ENCODE results near the gene BTBD2. TPM values are rescaled to one million over a fixed set of nuclear protein-coding genes. Genes with fewer than 3 reads are reported as not detected.

BTBD2 gene
- total RNA-seq, 4 donors from 2014 or later: 54.6 to 82.9 (median 63.6) TPM

DNA sequence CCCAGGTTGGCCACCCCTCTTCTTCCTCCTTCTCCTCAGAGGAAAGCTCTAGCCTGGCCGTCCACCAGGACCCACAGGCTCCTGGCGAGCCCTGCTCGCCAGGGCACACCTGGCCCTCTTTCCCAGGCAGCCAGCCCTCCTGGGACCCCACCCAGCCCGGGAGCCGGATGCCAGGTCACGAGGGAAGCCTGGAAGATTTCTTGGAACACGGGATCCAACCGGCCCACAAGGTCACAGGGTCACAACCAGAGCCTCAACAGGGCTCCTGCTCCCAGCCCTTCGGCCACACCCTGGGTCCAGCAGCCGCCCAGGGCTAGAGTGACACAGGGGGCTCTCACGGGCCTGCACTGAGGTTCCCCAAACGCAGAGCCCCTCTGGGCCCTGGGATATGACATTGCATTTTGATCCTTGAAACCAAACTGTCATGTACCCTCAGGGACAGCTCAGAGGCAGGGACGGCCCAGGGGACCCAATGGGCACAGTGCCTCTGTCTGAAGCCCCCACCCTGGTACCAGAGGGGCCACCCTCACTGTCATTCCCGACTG lies 30.1 kb upstream of the BTBD2 start:
- in situ Hi-C loops (cut with MboI; ENCODE audit: low sequenced_read_pairs in 4 of 4): no loop called here

DNA sequence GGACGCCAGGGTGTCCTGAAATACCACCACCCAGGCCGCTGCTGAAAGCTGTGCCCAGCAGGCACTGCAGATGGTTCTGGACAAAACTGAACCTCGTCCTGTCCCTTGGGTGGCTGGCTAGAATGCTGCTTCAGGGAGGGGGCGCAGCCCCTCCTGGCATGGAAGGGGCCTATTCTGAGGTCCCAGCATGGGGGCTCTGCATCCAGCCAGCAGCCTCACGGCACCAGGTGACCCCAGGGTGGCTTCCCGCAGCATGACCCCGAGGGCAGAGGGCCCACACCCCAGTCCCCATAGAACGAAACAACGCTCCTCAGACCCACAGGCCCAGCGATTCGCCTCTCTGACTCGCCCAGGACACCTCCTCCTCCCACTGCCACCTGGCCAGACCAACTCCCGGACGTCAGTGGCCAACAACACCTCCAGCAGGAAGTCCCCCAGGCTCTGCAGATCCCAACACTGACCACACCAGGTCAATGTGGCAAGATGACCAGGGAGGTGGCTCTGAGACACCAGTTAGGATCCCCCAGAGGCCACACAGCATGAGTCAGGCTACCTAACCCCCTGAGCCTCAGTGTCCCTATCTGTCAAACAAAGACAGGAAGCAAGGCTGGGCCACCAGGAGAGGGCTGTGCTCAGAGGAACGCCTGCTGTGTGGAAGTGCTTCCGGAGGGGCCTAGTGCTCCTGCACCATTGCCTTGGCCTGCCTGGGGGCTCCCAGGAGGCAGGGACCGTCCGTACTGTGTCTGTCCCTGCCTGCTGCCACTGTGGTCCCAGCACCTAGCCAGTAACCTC lies 29.4 kb upstream of the BTBD2 start:
- Histone ChIP-seq H3K36me3 (peaks cover 0 to 40% of the 10 kb centered on the region in 2 donors), H3K4me3 (peak overlapping the region; percentile 14 to 100 (median 95)), H3K27me3 (no peaks in the 10 kb centered on the region), H3K9me3 (no peaks in the 10 kb centered on the region), H3K4me1 (peaks cover 81 to 88% of the 10 kb centered on the region in 2 donors), H3K27ac (peak overlapping the region; percentile 96 to 100 (median 100))
- TF ChIP-seq POLR2A (IDR thresholded peaks at IDR 0.05): no peak
- TF ChIP-seq, protein P1, sequence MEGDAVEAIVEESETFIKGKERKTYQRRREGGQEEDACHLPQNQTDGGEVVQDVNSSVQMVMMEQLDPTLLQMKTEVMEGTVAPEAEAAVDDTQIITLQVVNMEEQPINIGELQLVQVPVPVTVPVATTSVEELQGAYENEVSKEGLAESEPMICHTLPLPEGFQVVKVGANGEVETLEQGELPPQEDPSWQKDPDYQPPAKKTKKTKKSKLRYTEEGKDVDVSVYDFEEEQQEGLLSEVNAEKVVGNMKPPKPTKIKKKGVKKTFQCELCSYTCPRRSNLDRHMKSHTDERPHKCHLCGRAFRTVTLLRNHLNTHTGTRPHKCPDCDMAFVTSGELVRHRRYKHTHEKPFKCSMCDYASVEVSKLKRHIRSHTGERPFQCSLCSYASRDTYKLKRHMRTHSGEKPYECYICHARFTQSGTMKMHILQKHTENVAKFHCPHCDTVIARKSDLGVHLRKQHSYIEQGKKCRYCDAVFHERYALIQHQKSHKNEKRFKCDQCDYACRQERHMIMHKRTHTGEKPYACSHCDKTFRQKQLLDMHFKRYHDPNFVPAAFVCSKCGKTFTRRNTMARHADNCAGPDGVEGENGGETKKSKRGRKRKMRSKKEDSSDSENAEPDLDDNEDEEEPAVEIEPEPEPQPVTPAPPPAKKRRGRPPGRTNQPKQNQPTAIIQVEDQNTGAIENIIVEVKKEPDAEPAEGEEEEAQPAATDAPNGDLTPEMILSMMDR (IDR thresholded peaks at IDR 0.05 in 4 of 5, conservative IDR thresholded peaks at IDR 0.05 in 1 of 5): no peak
- in situ Hi-C loops (cut with MboI; ENCODE audit: low sequenced_read_pairs in 4 of 4) (no loop called here), intact Hi-C loops (cut with DNase I; ENCODE audit: low total_unique reads) (no loop called here)
- DNase-seq (peak; percentile 6 to 45), ATAC-seq (no peak)

More for the DNA sequence above, 30.1 kb upstream of the BTBD2 start:
- Histone ChIP-seq H3K36me3 (peaks cover 0 to 34% of the 10 kb centered on the region in 2 donors), H3K4me3 (peak overlapping the region; percentile 82 to 100 (median 95)), H3K4me1 (peaks cover 80 to 84% of the 10 kb centered on the region in 2 donors), H3K9me3 (no peaks in the 10 kb centered on the region), H3K27me3 (no peaks in the 10 kb centered on the region), H3K27ac (peak overlapping the region; percentile 96 to 100 (median 100))
- TF ChIP-seq, protein P1 (IDR thresholded peaks at IDR 0.05 in 4 of 5, conservative IDR thresholded peaks at IDR 0.05 in 1 of 5): no peak
- TF ChIP-seq POLR2A (IDR thresholded peaks at IDR 0.05): peak; percentile 51 to 90
- intact Hi-C loops (cut with DNase I; ENCODE audit: low total_unique reads): no loop called here
- ATAC-seq (peak; percentile 14 to 32), DNase-seq (peak; percentile 84 to 96)

DNA sequence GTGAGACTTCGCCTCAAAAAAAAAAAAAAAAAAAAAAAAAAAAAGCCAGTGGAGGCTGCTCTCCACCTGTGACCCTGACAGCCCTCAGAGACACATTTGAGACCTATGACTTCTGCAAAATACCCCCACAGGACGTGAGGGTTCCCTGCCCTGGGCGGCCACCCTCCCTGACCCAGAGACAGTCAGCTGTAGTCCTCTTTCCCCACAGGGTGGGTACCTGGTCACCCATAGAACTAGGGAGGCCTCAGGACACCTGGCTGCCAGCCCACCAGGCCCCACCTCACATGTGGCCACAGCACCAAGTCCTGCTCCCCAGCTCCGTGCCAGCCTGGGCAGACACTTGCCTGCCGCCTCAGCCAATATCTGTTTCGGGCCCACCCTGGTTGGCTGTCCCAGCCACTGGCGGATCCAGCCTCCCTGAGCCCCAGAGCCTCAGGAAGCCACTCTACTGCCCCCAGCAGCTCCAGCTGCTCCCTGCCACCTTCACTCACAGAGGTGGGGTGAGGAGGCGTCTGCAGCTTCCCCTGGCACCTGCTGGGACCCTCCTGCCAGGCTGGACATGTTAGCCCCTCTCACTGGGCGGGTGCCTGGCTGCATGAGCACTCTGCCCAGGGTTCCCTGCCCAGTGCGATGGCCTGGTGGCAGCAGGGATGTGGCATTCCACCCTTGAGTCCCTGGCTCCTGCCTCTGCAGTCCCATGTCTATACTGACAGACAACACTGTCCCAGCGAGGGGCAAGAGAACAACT lies 28.6 kb upstream of the BTBD2 start:
- Histone ChIP-seq H3K9me3 (no peaks in the 10 kb centered on the region), H3K27me3 (no peaks in the 10 kb centered on the region), H3K36me3 (peaks cover 0 to 44% of the 10 kb centered on the region in 2 donors), H3K4me1 (peaks cover 81 to 86% of the 10 kb centered on the region in 2 donors), H3K4me3 (peak overlapping the region in 2 of 4 donors; percentile 14 to 99), H3K27ac (peak overlapping the region; percentile 96 to 100 (median 100))
- no peak for TF ChIP-seq POLR2A (IDR thresholded peaks at IDR 0.05)
- TF ChIP-seq, protein P1 (IDR thresholded peaks at IDR 0.05 in 4 of 5, conservative IDR thresholded peaks at IDR 0.05 in 1 of 5): peak in 2 of 5 experiments; percentile 18 to 22
- no peak for ATAC-seq
- peak; percentile 22 to 74 for DNase-seq
- in situ Hi-C loops (cut with MboI; ENCODE audit: low sequenced_read_pairs in 4 of 4): no loop called here
- intact Hi-C loops (cut with DNase I; ENCODE audit: low total_unique reads): no loop called here

DNA sequence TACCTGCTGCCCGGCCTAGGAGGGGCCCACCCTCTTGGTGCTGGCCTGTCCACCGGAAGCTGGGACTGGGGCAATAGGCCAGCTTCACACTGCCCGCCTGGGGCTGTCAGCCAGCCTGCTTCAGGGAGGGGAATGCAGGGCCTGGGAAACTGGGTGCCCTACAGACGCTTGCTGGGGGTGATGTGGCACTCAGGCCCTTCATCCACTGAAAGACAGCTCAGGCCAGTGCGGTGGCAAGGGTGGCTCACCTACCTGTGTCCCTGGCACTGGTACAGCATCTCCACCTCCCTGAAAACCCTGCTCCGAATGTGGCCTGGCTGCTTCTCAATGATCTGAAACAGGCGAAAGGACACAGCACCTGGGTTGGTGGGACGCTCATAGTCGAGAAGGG lies 27.7 kb upstream of the BTBD2 start:
- in situ Hi-C loops (cut with MboI; ENCODE audit: low sequenced_read_pairs in 4 of 4) (no loop called here), intact Hi-C loops (cut with DNase I; ENCODE audit: low total_unique reads) (no loop called here)
- Histone ChIP-seq H3K27me3 (no peaks in the 10 kb centered on the region), H3K4me3 (peak overlapping the region in 2 of 4 donors; percentile 26 to 37), H3K36me3 (peaks cover 0 to 49% of the 10 kb centered on the region in 2 donors), H3K27ac (peak overlapping the region; percentile 96 to 100 (median 100)), H3K9me3 (no peaks in the 10 kb centered on the region), H3K4me1 (peaks cover 74 to 77% of the 10 kb centered on the region in 2 donors)
- no peak for ATAC-seq
- TF ChIP-seq, protein P1 (IDR thresholded peaks at IDR 0.05 in 4 of 5, conservative IDR thresholded peaks at IDR 0.05 in 1 of 5): no peak
- no peak for TF ChIP-seq POLR2A (IDR thresholded peaks at IDR 0.05)
- peak in 1 of 2 donors; percentile 56 for DNase-seq
